ENCODE results near the gene DNM1.
A peak's percentile ranks its signal among the peaks of the same experiment; 100 is the strongest.

The DNM1 gene

GRCh38 chr9:128203024-128203706 is at the start of gene DNM1:
Gene DNM1, plus strand, starts transcription at chr9:128203379. Its CDS starts 92 bp downstream, at chr9:128203471.
- peak; percentile 55 for DNase-seq (ENCODE audit: low read depth)

- no peak for DNase-seq (ENCODE audit: low read depth)
Observed at GRCh38 chr9:128153947-128154695, 49.1 kb upstream of the DNM1 start.

DNA sequence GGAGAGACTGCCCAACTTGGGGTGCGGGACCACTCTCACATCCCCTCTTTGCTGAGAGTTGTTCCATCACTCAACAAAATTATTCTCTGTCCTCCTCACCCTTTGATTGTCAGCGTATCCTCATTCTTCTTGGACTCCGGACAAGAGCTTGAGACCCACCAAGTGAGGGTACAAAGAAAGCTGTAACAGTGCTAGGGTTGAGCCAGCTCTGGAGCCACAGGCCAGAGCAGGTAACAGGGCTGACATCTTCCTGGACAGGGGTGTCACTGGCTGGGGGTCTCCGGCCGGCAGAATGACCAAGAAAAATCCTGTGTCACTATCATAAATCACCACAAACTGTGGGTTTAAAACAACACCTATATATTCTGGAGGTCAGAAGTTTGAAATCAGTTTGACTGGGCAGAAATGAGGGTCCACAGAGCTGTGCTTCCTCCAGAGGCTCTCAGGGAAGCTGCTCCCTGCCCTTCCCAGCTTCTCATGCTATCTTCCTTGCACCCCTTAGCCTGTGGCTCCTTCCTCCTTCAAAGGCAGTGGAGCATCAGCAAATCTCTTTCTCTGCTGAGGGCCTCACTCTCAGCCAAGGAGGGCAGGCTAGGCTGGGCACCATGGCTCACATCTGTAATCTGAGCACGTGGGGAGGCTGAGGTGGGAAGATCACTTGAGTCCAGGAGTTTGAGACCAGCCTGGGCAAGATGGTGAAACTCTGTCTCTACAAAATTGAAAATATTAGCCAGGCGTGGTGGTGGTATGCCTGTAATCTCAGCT is 47.3 kb upstream of the DNM1 start:
- DNase-seq (ENCODE audit: low read depth), result no peak

DNA sequence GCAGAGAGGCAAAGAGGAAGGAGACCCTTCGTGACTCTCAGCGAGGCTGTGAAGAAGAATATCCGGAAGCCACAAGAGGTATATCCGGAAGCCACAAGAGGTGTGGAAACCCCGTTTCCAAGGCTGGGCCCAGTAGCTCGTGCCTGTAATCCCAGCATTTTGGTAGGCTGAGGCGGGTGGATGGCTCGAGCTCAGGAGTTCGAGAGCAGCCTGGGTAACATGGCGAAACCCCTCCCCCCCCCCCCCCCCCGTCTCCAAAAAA is 43.7 kb upstream of the DNM1 start:
- DNase-seq (ENCODE audit: low read depth), result peak; percentile 26

GRCh38 chr9:128159784-128160602 is 43.2 kb upstream of the DNM1 start, which contains the start of gene BBLN:
Gene BBLN, plus strand, starts transcription at chr9:128160265. Its CDS starts 143 bp downstream, at chr9:128160408.
- peak; percentile 91 for DNase-seq (ENCODE audit: low read depth)

GRCh38 chr9:128160603-128160987 is 42.6 kb upstream of the DNM1 start:
- DNase-seq (ENCODE audit: low read depth), result peak; percentile 22

DNA sequence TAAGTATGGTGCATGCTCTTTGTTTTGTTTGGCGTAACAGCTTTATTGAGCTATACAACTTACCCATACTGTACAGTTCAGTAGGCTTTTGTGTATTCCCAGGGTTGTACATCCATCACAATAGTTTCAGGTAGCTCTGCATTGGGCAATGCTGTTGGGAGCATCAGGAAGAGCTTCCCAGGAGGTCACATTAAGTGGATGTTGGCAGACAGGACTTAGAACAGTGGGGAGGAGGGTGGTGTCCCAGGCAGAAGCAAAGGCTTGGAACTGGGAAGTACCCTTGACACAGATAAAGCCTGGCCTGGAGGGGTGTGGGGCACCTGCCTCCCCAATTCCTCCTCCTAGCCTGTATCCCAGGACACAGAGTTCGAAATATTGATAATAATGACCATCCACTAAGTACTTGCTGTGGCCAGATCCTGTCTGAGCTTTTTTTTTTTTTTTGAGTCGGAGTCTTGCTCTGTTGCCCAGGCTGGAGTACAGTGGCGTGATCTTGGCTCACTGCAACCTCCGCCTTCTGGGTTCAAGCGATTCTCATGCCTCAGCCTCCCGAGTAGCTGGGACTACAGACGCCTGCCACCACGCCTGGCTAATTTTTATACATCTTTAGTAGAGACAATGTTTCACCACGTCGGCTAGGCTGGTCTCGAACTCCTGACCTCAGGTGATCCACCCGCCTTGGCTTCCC is 41.8 kb upstream of the DNM1 start:
- DNase-seq (ENCODE audit: low read depth), result no peak

- DNase-seq (ENCODE audit: low read depth), result no peak
Observed at GRCh38 chr9:128162215-128163026, 40.8 kb upstream of the DNM1 start.

GRCh38 chr9:128163027-128163515 is 40.1 kb upstream of the DNM1 start:
- DNase-seq (ENCODE audit: low read depth), result no peak

- no peak for DNase-seq (ENCODE audit: low read depth)
Observed at GRCh38 chr9:128163523-128164306, 39.5 kb upstream of the DNM1 start.

DNA sequence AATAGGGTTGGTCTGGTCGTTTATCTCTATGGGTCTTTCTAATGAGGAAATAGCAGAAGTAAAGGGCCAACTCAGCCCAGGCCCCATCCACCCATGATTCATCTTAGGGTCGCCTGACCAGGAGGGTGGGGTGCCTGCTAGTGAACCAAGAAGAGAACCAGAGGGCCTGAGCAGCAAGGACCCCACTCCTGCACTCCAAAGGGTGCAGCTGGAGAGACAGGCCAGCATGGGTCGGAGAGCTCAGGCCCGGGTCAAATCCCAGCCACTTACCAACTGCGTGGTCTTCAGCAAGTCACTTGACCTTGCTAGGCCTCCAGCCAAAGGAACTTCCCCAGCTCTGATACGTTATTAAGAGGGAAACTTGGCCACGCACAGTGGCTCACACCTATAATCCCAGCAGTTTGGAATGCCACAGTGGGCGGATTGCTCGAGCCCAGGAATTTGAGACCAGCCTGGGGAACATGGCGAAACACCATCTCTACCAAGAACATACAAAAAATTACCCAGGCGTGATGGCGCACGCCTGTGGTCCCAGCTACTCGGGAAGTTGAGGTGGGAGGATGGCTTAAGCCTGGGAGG is 38.8 kb upstream of the DNM1 start:
- DNase-seq (ENCODE audit: low read depth), result no peak

GRCh38 chr9:128166169-128166568 is 37.0 kb upstream of the DNM1 start:
- DNase-seq (ENCODE audit: low read depth), result no peak

DNA sequence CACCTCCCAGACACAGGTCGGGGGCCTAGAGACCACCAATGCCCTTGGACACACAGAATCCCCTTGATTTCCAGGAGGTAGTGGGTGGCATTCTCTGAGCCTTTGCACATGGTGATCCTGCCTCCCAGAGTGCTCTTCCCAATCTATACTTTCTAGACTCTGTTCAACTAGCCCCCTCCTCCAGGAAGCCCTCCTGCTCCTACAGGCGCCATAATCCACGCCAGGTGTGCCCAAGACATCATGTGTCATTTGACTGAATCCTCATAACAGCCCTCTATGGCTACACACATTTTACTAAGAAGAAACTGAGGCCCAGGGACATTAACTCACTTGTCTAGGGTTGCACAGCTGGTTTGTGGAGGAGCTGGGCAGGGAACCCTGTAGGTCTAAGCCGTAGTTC is 36.0 kb upstream of the DNM1 start:
- no peak for DNase-seq (ENCODE audit: low read depth)

- DNase-seq (ENCODE audit: low read depth), result no peak
Observed at GRCh38 chr9:128168731-128169308, 34.4 kb upstream of the DNM1 start.

DNA sequence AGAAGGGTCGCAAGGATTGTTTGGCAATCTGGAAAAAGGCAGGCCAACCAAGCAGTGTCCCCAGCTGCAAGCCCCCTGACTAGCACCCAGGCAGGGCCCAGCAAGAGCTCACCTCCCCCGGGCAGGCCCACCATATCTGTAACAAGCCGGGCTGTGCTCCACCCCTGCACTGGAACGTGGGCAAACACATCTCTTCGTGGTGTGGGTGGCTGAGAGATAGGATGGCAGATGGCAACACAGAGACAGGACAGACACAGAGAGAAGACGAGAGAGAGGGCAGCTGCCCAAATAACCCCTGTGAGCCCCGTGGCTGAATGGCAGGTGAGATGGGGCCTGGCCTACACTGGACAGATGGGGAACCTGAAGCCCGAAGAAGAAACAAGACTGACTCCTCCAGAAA is 33.7 kb upstream of the DNM1 start:
- no peak for DNase-seq (ENCODE audit: low read depth)

DNA sequence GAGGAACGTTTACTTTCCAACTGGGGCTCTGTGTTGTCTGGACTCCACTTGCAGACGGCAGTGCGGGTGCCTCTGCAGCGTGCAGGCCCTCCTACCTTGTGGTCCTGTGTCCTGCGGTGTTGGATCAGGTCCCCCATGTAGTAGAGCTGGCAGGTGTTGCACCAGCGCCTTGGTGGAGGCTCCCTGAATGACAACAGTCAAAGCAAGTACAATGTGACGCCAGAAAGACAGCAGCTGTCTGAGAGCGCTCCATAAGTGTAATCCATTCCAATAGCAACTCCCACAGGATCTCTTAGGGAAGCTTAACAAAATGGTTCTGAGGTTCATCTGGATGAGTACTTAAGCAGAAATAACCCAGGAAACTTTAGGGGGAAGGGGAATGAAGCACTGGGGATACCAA is 33.3 kb upstream of the DNM1 start:
- no peak for DNase-seq (ENCODE audit: low read depth)

- no peak for DNase-seq (ENCODE audit: low read depth)
Observed at GRCh38 chr9:128174062-128174461, 29.1 kb upstream of the DNM1 start.

DNA sequence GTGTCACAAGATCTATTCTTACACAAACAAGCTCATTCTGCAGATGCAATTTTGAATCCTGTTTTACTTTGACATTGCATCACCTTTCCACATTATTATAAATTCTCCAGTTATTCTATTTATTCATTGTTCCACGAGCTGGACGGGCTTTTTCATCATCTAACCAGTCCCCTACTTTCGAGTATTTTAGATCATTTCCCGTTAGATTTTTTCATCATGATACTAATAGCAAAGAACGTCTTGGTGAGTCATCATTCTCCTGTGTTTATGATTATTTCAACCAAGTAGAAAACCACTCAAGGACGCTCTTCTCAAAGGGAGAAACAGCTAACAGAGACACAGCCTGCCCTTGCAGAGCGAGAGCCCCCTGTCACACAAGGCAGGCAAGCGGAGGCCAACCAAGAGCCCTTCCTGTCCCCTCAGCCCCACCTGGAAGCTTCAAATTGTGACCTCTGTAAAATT is 28.0 kb upstream of the DNM1 start:
- DNase-seq (ENCODE audit: low read depth), result no peak

- no peak for DNase-seq (ENCODE audit: low read depth)
Observed at GRCh38 chr9:128175726-128176125, 27.5 kb upstream of the DNM1 start.
